H9 (cell line): ENCODE results near the gene CCDC158. TPM values are rescaled to one million over a fixed set of nuclear protein-coding genes. Genes with fewer than 3 reads are reported as not detected.

Source experiments
- DNase-seq: peaks from one replicate; pipeline ENCODE4 v3.0.0-alpha.2; 2017
- H2AFZ ChIP-seq: one replicate; pipeline ENCODE4 v1.6.1; 2013; ENCODE audit warnings: mild to moderate bottlenecking, low read length, control low read depth, moderate library complexity
- H2AK5ac ChIP-seq: 2 replicates; pipeline ENCODE4 v1.6.1; 2013; ENCODE audit warnings: low read length, control low read depth, mixed read lengths; ENCODE audit not compliant: insufficient read length
- H2BK120ac ChIP-seq: one replicate; pipeline ENCODE4 v1.6.1; 2013; ENCODE audit warnings: low read depth, mild to moderate bottlenecking, low read length, control low read depth, inconsistent platforms; ENCODE audit not compliant: poor library complexity, severe bottlenecking
- H2BK12ac ChIP-seq: 2 replicates; pipeline ENCODE4 v1.6.1; 2013; ENCODE audit warnings: low read length, control low read depth, mixed read lengths, low read depth; ENCODE audit not compliant: insufficient read length
- H2BK15ac ChIP-seq: 2 replicates; pipeline ENCODE4 v1.6.1; 2013; ENCODE audit warnings: low read depth, low read length, control low read depth
- H2BK20ac ChIP-seq: one replicate; pipeline ENCODE4 v1.6.1; 2013; ENCODE audit warnings: low read depth, mild to moderate bottlenecking, low read length, control low read depth, inconsistent platforms; ENCODE audit not compliant: poor library complexity, severe bottlenecking
- H2BK5ac ChIP-seq: 2 replicates; pipeline ENCODE4 v1.6.1; 2013; ENCODE audit warnings: low read length, control low read depth, mixed read lengths; ENCODE audit not compliant: insufficient read length
- H3K14ac ChIP-seq: 2 replicates; pipeline ENCODE4 v1.6.1; 2013; ENCODE audit warnings: low read length, control low read depth; ENCODE audit not compliant: insufficient read depth
- H3K18ac ChIP-seq: 2 replicates; pipeline ENCODE4 v1.6.1; 2013; ENCODE audit warnings: low read depth, mild to moderate bottlenecking, mixed read lengths, low read length, control low read depth; ENCODE audit not compliant: insufficient read length
- H3K23ac ChIP-seq: 2 replicates; pipeline ENCODE4 v1.6.1; 2013; ENCODE audit warnings: low read length, control low read depth, mixed read lengths, low read depth; ENCODE audit not compliant: insufficient read length
- H3K23me2 ChIP-seq: 2 replicates; pipeline ENCODE4 v1.6.1; 2013; ENCODE audit warnings: low read depth, mild to moderate bottlenecking, mixed read lengths, low read length, control low read depth; ENCODE audit not compliant: insufficient read length, poor library complexity, severe bottlenecking
- H3K27ac ChIP-seq: 2 replicates; pipeline ENCODE4 v1.5.1; 2013; ENCODE audit warnings: low read length, control low read depth, mixed read lengths, low read depth; ENCODE audit not compliant: insufficient read length
- H3K27me3 ChIP-seq: 2 replicates; pipeline ENCODE4 v1.6.1; 2013; ENCODE audit warnings: low read length, control low read depth, inconsistent platforms; ENCODE audit not compliant: insufficient read depth
- H3K4ac ChIP-seq: 2 replicates; pipeline ENCODE4 v1.6.1; 2013; ENCODE audit warnings: low read depth, mild to moderate bottlenecking, control low read depth, inconsistent platforms, low read length, moderate library complexity
- H3K4me1 ChIP-seq: 2 replicates; pipeline ENCODE4 v1.6.1; 2013; ENCODE audit warnings: low read length, control low read depth, inconsistent platforms; ENCODE audit not compliant: insufficient read depth
- H3K4me2 ChIP-seq: 2 replicates; pipeline ENCODE4 v1.6.1; 2013; ENCODE audit warnings: low read length, control low read depth, mixed read lengths; ENCODE audit not compliant: insufficient read length, insufficient read depth
- H3K56ac ChIP-seq: 2 replicates; pipeline ENCODE4 v1.6.1; 2013; ENCODE audit warnings: low read depth, mild to moderate bottlenecking, mixed read lengths, low read length, control low read depth; ENCODE audit not compliant: insufficient read length
- H3K79me1 ChIP-seq: 2 replicates; pipeline ENCODE4 v1.6.1; 2013; ENCODE audit warnings: low read depth, mild to moderate bottlenecking, moderate library complexity, low read length, control low read depth, inconsistent platforms; ENCODE audit not compliant: insufficient read depth, poor library complexity, severe bottlenecking
- H3K79me2 ChIP-seq: 2 replicates; pipeline ENCODE4 v1.6.1; 2013; ENCODE audit warnings: low read length, control low read depth, inconsistent platforms; ENCODE audit not compliant: insufficient read depth
- H3K9ac ChIP-seq: 2 replicates; pipeline ENCODE4 v1.6.1; 2013; ENCODE audit warnings: low read length, control low read depth, mixed read lengths; ENCODE audit not compliant: insufficient read length; ENCODE audit errors: extremely low read depth
- H3K9me3 ChIP-seq: one replicate; pipeline ENCODE4 v1.6.1; 2013; ENCODE audit warnings: low read depth, low read length, inconsistent platforms; ENCODE audit not compliant: control insufficient read depth
- H3T11ph ChIP-seq: one replicate; pipeline ENCODE4 v1.6.1; 2013; ENCODE audit warnings: mild to moderate bottlenecking, low read length, control low read depth, inconsistent platforms
- H4K20me1 ChIP-seq: one replicate; pipeline ENCODE4 v1.6.1; 2013; ENCODE audit not compliant: control insufficient read depth, insufficient read length, insufficient read depth
- H4K5ac ChIP-seq: 2 replicates; pipeline ENCODE4 v1.6.1; 2013; ENCODE audit warnings: low read depth, mild to moderate bottlenecking, mixed read lengths, low read length, control low read depth; ENCODE audit not compliant: insufficient read length
- H4K8ac ChIP-seq: replicated peaks from 2 replicates; pipeline ENCODE4 v1.6.1; 2013; ENCODE audit warnings: low read length, control low read depth, mixed read lengths, low read depth; ENCODE audit not compliant: insufficient read length
- H4K91ac ChIP-seq: 2 replicates; pipeline ENCODE4 v1.6.1; 2013; ENCODE audit warnings: low read depth, mild to moderate bottlenecking, moderate library complexity, mixed read lengths, low read length, control low read depth; ENCODE audit not compliant: insufficient read length
- H3K27ac Mint-ChIP-seq, 3 experiments: 2 replicates in 2 of 3; 3 replicates in 1 of 3; pipeline ENCODE4 v1.8.0; 2020 to 2021; ENCODE audit warnings: mixed read lengths in 3 of 3, mild to moderate bottlenecking in 1 of 3, moderate library complexity in 1 of 3
- H3K27me3 Mint-ChIP-seq: 2 replicates; pipeline ENCODE4 v1.8.0; 2021; ENCODE audit warnings: low read depth, mild to moderate bottlenecking, moderate library complexity, mixed read lengths
- H3K36me3 Mint-ChIP-seq, 3 experiments: 2 replicates in 2 of 3; 3 replicates in 1 of 3; pipeline ENCODE4 v1.8.0; 2020 to 2021; ENCODE audit warnings: low read depth in 3 of 3, mixed read lengths in 3 of 3; ENCODE audit not compliant: insufficient read depth in 1 of 3
- H3K4me1 Mint-ChIP-seq, 2 experiments: 2 replicates each; pipeline ENCODE4 v1.8.0; 2020; ENCODE audit warnings: mixed read lengths in 2 of 2
- H3K4me3 Mint-ChIP-seq, 2 experiments: 2 replicates in 1 of 2; 3 replicates in 1 of 2; pipeline ENCODE4 v1.8.0; 2020 to 2021; ENCODE audit warnings: mild to moderate bottlenecking in 2 of 2, mixed read lengths in 2 of 2, moderate library complexity in 1 of 2
- H3K9me3 Mint-ChIP-seq, 2 experiments: 2 replicates in 1 of 2; 3 replicates in 1 of 2; pipeline ENCODE4 v1.8.0; 2020; ENCODE audit warnings: mild to moderate bottlenecking in 2 of 2, mixed read lengths in 2 of 2, moderate library complexity in 1 of 2
- CTCF ChIP-seq: fragments of 200-600 bp; sonication (generic); conservative IDR thresholded peaks from 3 replicates; pipeline ENCODE4 v1.8.0; 2021; ENCODE audit warnings: antibody characterized with exemption, mild to moderate bottlenecking
- WGBS: extraction: QIAGEN DNeasy Blood & Tissue Kit; methylation state at CpG from one replicate; pipeline ENCODE4 v1.1.7; 2013; ENCODE audit warnings: missing lambda C conversion rate, low lambda C conversion rate, mixed read lengths; ENCODE audit not compliant: insufficient read length; ENCODE audit errors: extremely low coverage; 5-methylcytosine and 5-hydroxymethylcytosine counted together
- total RNA-seq: library from RNA; stranded (reverse); gene quantifications from 2 replicates; pipeline ENCODE4 v1.2.1, GENCODE V29; 2021

Gene CCDC158
- total RNA-seq, 1 experiment from 2014 or later: not detected

DNA sequence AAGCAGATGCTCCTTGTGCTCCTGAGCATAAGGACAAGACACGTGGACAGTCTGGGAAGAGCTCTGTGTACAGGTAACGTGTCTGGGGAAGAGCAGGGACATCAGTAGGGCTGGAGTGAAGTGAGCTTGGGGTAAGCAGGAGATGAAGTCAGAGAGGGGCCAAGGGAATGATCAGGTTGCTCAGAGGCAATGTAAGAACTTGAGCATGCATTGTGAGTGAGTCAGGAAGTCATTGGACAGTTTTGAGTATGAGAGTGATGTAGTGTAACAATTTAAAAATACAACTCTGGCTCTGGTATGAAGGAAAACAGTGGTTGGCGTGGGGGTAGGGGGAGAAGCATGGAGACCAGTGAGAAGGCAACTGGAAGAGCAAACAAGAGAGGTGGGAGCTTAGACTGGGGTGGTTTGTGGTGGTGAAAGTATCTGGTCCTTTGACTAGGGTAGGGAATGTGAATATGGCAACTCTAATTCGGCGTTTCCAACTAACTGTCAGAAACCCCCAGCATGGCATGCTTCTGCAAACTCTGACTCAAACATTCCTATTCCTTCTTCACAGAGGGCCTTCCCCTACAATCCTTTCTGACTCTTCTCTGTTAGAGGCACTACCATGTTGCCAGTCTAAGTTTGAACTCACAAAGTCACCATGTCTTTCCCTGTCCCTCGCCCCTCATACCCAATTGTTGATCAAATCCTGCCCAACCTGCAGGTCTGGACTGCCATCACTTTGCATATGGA lies 57.2 kb downstream of the CCDC158 start:
- H2BK120ac ChIP-seq: no peak overlapping the region
- no peaks in the 10 kb centered on the region for H3K4me1 ChIP-seq
- H2BK5ac ChIP-seq: no peak overlapping the region
- no peak overlapping the region for H3K4me3 Mint-ChIP-seq
- TF ChIP-seq CTCF: no peak
- no peak for DNase-seq
- no peak overlapping the region for H2BK12ac ChIP-seq
- H4K8ac ChIP-seq: no peak overlapping the region
- no peak overlapping the region for H3K56ac ChIP-seq
- H3K4me1 Mint-ChIP-seq: no peaks in the 10 kb centered on the region; a peak in 1 of 4 replicates
- H2AK5ac ChIP-seq: no peak overlapping the region
- H2AFZ ChIP-seq: no peak overlapping the region
- no peak overlapping the region for H3K18ac ChIP-seq
- no peaks in the 10 kb centered on the region for H3K27me3 ChIP-seq
- H3K9me3 Mint-ChIP-seq: peaks cover 19 to 24% of the 10 kb centered on the region in 2 experiments
- H3K79me1 ChIP-seq: no peaks in the 10 kb centered on the region
- H3K23ac ChIP-seq: no peak overlapping the region
- no peak overlapping the region for H3K14ac ChIP-seq
- no peak overlapping the region for H3T11ph ChIP-seq
- no peak overlapping the region; a peak in 1 of 7 replicates for H3K27ac Mint-ChIP-seq
- peaks cover 6 to 17% (median 8%) of the 10 kb centered on the region in 3 experiments; a peak in 6 of 7 replicates for H3K36me3 Mint-ChIP-seq
- WGBS: no CpG with 5 or more reads among the region's 6 CpGs
- no peak overlapping the region for H3K4me2 ChIP-seq
- no peak overlapping the region for H3K27ac ChIP-seq
- H3K79me2 ChIP-seq: no peaks in the 10 kb centered on the region
- H2BK15ac ChIP-seq: no peak overlapping the region
- H3K9me3 ChIP-seq: no peaks in the 10 kb centered on the region
- no peak overlapping the region for H4K5ac ChIP-seq
- H3K27me3 Mint-ChIP-seq: peaks cover 2% of the 10 kb centered on the region; the same call in 1 of the 2 replicates
- no peak overlapping the region for H3K9ac ChIP-seq
- no peak overlapping the region for H3K4ac ChIP-seq
- no peak overlapping the region for H4K91ac ChIP-seq
- H2BK20ac ChIP-seq: no peak overlapping the region
- no peaks in the 10 kb centered on the region for H4K20me1 ChIP-seq
- H3K23me2 ChIP-seq: no peaks in the 10 kb centered on the region
